ENCODE measurements around the gene GTF2B.

DNA sequence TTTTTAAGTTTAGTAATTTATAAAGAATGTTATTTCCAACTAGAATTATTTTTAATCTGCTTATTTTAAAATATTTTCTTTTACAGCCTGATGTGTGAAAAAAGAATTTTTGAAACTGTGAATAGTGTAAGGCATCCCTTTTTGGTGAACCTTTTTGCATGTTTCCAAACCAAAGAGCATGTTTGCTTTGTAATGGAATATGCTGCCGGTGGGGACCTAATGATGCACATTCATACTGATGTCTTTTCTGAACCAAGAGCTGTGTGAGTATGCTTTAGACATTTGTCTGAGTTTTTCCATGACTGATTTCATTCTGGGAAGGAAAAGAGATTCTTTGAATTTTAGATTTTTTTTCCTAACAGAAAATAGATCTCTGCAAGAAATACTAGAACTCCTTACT, 77.9 kb downstream of the GTF2B start:
- TF ChIP-seq, protein P1, sequence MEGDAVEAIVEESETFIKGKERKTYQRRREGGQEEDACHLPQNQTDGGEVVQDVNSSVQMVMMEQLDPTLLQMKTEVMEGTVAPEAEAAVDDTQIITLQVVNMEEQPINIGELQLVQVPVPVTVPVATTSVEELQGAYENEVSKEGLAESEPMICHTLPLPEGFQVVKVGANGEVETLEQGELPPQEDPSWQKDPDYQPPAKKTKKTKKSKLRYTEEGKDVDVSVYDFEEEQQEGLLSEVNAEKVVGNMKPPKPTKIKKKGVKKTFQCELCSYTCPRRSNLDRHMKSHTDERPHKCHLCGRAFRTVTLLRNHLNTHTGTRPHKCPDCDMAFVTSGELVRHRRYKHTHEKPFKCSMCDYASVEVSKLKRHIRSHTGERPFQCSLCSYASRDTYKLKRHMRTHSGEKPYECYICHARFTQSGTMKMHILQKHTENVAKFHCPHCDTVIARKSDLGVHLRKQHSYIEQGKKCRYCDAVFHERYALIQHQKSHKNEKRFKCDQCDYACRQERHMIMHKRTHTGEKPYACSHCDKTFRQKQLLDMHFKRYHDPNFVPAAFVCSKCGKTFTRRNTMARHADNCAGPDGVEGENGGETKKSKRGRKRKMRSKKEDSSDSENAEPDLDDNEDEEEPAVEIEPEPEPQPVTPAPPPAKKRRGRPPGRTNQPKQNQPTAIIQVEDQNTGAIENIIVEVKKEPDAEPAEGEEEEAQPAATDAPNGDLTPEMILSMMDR (conservative IDR thresholded peaks at IDR 0.05; ENCODE audit: low read depth, low read length), result no peak
- no peak for TF ChIP-seq EZH2 (IDR thresholded peaks at IDR 0.05; ENCODE audit: borderline replicate concordance, low read depth, low read length, poor library complexity, severe bottlenecking)
